Endothelial cell of umbilical vein (primary cell): ENCODE data around the gene TCTN2. TPM values are rescaled to one million over a fixed set of nuclear protein-coding genes. Genes with fewer than 3 reads are reported as not detected.

Experiments
- BruUV-seq: library from RNA; stranded (reverse); fragments of 400-500 nt; replicated peaks from 2 replicates; lab custom pipeline; 2021; lab: Mats Ljungman, UMichigan
- CTCF ChIA-PET: fragments of 300-600, 350-600 bp; sonication (Branson Sonifier 250); formaldehyde crosslinking; loops from one replicate; lab custom pipeline; 2021; ENCODE audit warnings: antibody characterized with exemption, inconsistent platforms; lab: Charles Lee
- POLR2A ChIA-PET: fragments of 300-600, 350-600 bp; sonication (Branson Sonifier 250); formaldehyde crosslinking; loops from one replicate; lab custom pipeline; 2021; ENCODE audit warnings: antibody characterized with exemption, inconsistent platforms; lab: Charles Lee
- DNase-seq: peaks from one replicate; pipeline ENCODE4 v3.0.0-alpha.2; 2011; ENCODE audit warnings: low read depth, low spot score
- FAIRE-seq: peaks from 2 replicates; lab custom pipeline; 2011; peaks lifted over from hg19 to GRCh38; lab: Jason Lieb, UNC
- H2AFZ ChIP-seq: 2 replicates; pipeline ENCODE4 v1.6.0; 2012; ENCODE audit warnings: low read depth, low read length, control low read depth, inconsistent platforms
- H3K27ac ChIP-seq: 2 replicates; pipeline ENCODE4 v1.5.1; 2011; ENCODE audit warnings: low read depth, mild to moderate bottlenecking, control low read depth, low read length, moderate library complexity; ENCODE audit not compliant: insufficient read depth
- H3K27me3 ChIP-seq, 2 experiments: 2 replicates each; pipeline versions ENCODE4 v1.6.0 to v1.6.1; 2011; ENCODE audit warnings: low read length in 2 of 2, mixed read lengths in 1 of 2; ENCODE audit not compliant: control insufficient read depth in 2 of 2, insufficient read depth in 2 of 2
- H3K36me3 ChIP-seq, 2 experiments: 2 replicates in 1 of 2; 3 replicates in 1 of 2; pipeline ENCODE4 v1.5.1; 2011; ENCODE audit warnings: low read length in 2 of 2, mild to moderate bottlenecking in 1 of 2, moderate library complexity in 1 of 2; ENCODE audit not compliant: control insufficient read depth in 2 of 2, insufficient read depth in 2 of 2; ENCODE audit errors: extremely low read depth in 1 of 2
- H3K4me1 ChIP-seq: 3 replicates; pipeline ENCODE4 v1.5.1; 2011; ENCODE audit warnings: mild to moderate bottlenecking, low read length; ENCODE audit not compliant: control insufficient read depth, insufficient read depth; ENCODE audit errors: extremely low read depth
- H3K4me2 ChIP-seq: 2 replicates; pipeline ENCODE4 v1.6.1; 2011; ENCODE audit warnings: low read length, control low read depth, mixed read lengths; ENCODE audit not compliant: insufficient read depth
- H3K4me3 ChIP-seq, 3 experiments: fragments of 200-600 bp in 1 of 3; sonication (generic), shearing (Covaris generic) in 1 of 3; replicated peaks in 1 of 3; 2 replicates each; pipeline ENCODE4 v1.5.1; 2011 to 2016; ENCODE audit warnings: control low read depth in 3 of 3, low read length in 3 of 3, mild to moderate bottlenecking in 2 of 3, inconsistent platforms in 1 of 3, low read depth in 1 of 3, moderate library complexity in 1 of 3; ENCODE audit not compliant: insufficient read depth in 1 of 3
- H3K79me2 ChIP-seq: 2 replicates; pipeline ENCODE4 v1.6.0; 2012; ENCODE audit warnings: low read length, inconsistent platforms; ENCODE audit not compliant: control insufficient read depth, insufficient read depth
- H3K9ac ChIP-seq: replicated peaks from 2 replicates; pipeline ENCODE3; 2011; ENCODE audit warnings: low read length, control low read depth; ENCODE audit not compliant: insufficient read depth; ENCODE audit errors: extremely low read depth
- H3K9me1 ChIP-seq: replicated peaks from 3 replicates; pipeline ENCODE4 v1.6.0; 2011; ENCODE audit warnings: mild to moderate bottlenecking, low read length; ENCODE audit not compliant: control insufficient read depth, insufficient read depth; ENCODE audit errors: extremely low read depth
- H3K9me3 ChIP-seq: replicated peaks from 2 replicates; pipeline ENCODE4 v1.5.1; 2012; ENCODE audit warnings: low read length, inconsistent platforms; ENCODE audit not compliant: control insufficient read depth, insufficient read depth
- H4K20me1 ChIP-seq: replicated peaks from 2 replicates; pipeline ENCODE3; 2011; ENCODE audit warnings: mild to moderate bottlenecking, low read length; ENCODE audit not compliant: control insufficient read depth, insufficient read depth; ENCODE audit errors: extremely low read depth
- EZH2 ChIP-seq: IDR thresholded peaks from 2 replicates; pipeline ENCODE4 v1.6.1; 2012; ENCODE audit warnings: borderline replicate concordance, low read depth, mild to moderate bottlenecking, moderate library complexity, low read length, inconsistent platforms; ENCODE audit not compliant: severe bottlenecking
- FOS ChIP-seq: IDR thresholded peaks from 2 replicates; pipeline ENCODE4 v1.6.1; 2011; ENCODE audit warnings: mild to moderate bottlenecking, low read length, moderate library complexity, borderline replicate concordance; ENCODE audit not compliant: insufficient read depth
- GATA2 ChIP-seq: IDR thresholded peaks from 2 replicates; pipeline ENCODE4 v1.7.0; 2011; ENCODE audit warnings: low read depth, mild to moderate bottlenecking, moderate library complexity, mixed read lengths, low read length; ENCODE audit not compliant: insufficient read length, insufficient read depth
- JUN ChIP-seq: IDR thresholded peaks from 2 replicates; pipeline ENCODE4 v1.6.1; 2011; ENCODE audit warnings: borderline replicate concordance, low read depth; ENCODE audit not compliant: insufficient read length, insufficient read depth
- MYC ChIP-seq: IDR thresholded peaks from one replicate; pipeline ENCODE4 v1.6.1; 2011; ENCODE audit warnings: mild to moderate bottlenecking, low read depth, low read length
- POLR2A ChIP-seq: IDR thresholded peaks from 2 replicates; pipeline ENCODE4 v1.6.1; 2012; ENCODE audit warnings: low read depth, mild to moderate bottlenecking, control low read depth, low read length
- POLR2AphosphoS5 ChIP-seq: IDR thresholded peaks from 2 replicates; pipeline ENCODE4 v1.6.1; 2012; ENCODE audit warnings: low read depth, mild to moderate bottlenecking, control low read depth, low read length, moderate library complexity; ENCODE audit not compliant: insufficient read depth
- dilution Hi-C: fragments of 300-500 bp; cut with MboI; formaldehyde crosslinking; loops from one replicate; pipeline ENCODE4 v1.15.0; 2019; ENCODE audit warnings: low sequenced_read_pairs; ENCODE audit not compliant: extremely low pct_ligation_motif_present
- intact Hi-C: fragments of 100-400 bp; cut with micrococcal nuclease; formaldehyde crosslinking; loops from one replicate; pipeline ENCODE4 v1.10.0; 2022
- polyA plus RNA-seq, 4 experiments: library from polyadenylated mRNA; depleted of rRNA in 3 of 4; stranded (reverse) in 3 of 4; unstranded in 1 of 4; fragments of >200 nt; gene quantifications; 2 replicates each; pipeline versions ENCODE4 v1.2.1 to v1.2.3, GENCODE V29; 2011 to 2012; ENCODE audit warnings: missing spikeins in 1 of 4
- total RNA-seq: library from RNA; stranded (reverse); gene quantifications from 2 replicates; pipeline ENCODE4 v1.2.3, GENCODE V29; 2021
- TF ChIP-seq, protein P1 (sequence below), 2 donors: IDR thresholded peaks; 1 replicate in 1 of 2; 2 replicates in 1 of 2; pipeline ENCODE4 v1.5.1; 2011; ENCODE audit warnings: low read length in 2 of 2, mild to moderate bottlenecking in 2 of 2, moderate library complexity in 2 of 2, control low read depth in 1 of 2, inconsistent platforms in 1 of 2, low read depth in 1 of 2; ENCODE audit not compliant: insufficient read depth in 1 of 2; ENCODE audit errors: extremely low read depth in 1 of 2
- TF ChIP-seq, protein P2 (sequence below): IDR thresholded peaks from 2 replicates; pipeline ENCODE4 v1.6.1; 2011; ENCODE audit not compliant: insufficient read depth, insufficient read length

TCTN2 gene
- total and polyA plus RNA-seq, 2 donors (not counting 3 experiments of a cell fraction or from before 2014, with no cell fraction given), result 11.2 to 16.7 TPM

DNA sequence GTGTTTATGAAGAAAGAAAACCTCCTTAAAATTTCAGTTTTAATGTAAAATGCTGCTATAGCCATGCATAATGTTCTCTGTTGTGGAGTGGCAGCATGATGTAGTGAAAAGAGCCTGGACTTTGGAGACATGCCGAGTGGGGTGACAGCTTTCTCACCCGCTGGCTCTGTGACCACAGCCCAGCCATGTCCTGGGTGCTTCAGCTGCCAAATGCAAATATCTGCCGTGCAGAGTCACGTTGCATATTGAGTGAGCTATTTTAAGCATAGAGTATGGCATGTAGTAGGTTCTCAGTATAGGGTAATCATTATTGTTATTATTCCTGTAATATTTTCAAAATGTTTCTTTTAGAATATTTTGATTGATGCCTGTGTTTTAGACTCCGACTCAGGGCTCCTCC is 15.5 kb upstream of the TCTN2 start:
- Histone ChIP-seq H3K79me2 (no peaks in the 10 kb centered on the region), H3K4me1 (no peaks in the 10 kb centered on the region), H3K9ac (no peak overlapping the region), H2AFZ (no peak overlapping the region), H3K27ac (no peak overlapping the region), H3K9me1 (no peaks in the 10 kb centered on the region), H4K20me1 (no peaks in the 10 kb centered on the region), H3K27me3 (no peaks in the 10 kb centered on the region), H3K4me3 (no peak overlapping the region), H3K4me2 (no peak overlapping the region), H3K9me3 (no peaks in the 10 kb centered on the region), H3K36me3 (peaks cover 6 to 10% of the 10 kb centered on the region in 2 experiments)
- DNase-seq, result no peak
- intact Hi-C loops (no loop called here), dilution Hi-C loops (no loop called here)
- BruUV-seq, result no TSS peak
- no peak for FAIRE-seq
- TF ChIP-seq POLR2A (no peak), MYC (no peak)
- CTCF ChIA-PET, result no interaction called here
- POLR2A ChIA-PET, result no interaction called here

DNA sequence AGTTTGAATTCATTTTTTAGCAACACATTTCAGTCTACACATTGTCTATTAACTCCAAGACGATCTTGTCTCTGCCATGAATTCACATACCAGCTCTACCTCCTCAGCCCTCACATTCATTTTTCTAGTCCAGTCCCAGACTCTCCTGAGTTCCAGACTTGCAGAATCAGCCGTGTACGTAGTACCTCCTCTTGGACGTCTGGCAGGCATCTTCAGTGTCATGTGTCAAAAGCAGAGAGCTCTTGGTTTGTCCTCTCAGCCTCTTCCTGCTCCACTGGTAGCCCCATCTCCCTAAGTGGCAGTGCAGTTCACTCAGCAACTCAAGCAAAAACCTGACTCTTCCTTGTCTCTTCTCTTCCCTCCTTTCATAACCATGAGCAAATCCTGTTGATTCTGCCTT is 14.5 kb upstream of the TCTN2 start:
- ChIA-PET CTCF (interaction anchor here (0.6 to 1.5 kb wide), 3 partner anchors 12 to 998 kb away, joined by 3 to 5 read pairs (median 4); partner anchors contain the start of gene TCTN2), POLR2A (no interaction called here)
- Histone ChIP-seq H3K27ac (no peak overlapping the region), H3K4me3 (no peak overlapping the region), H3K4me2 (no peak overlapping the region), H3K9me1 (no peaks in the 10 kb centered on the region), H4K20me1 (no peaks in the 10 kb centered on the region), H3K9me3 (no peaks in the 10 kb centered on the region), H3K9ac (no peak overlapping the region), H3K27me3 (no peaks in the 10 kb centered on the region), H3K79me2 (no peaks in the 10 kb centered on the region), H3K36me3 (peaks cover 4 to 10% of the 10 kb centered on the region in 2 experiments), H3K4me1 (no peaks in the 10 kb centered on the region), H2AFZ (no peak overlapping the region)
- dilution Hi-C loops (no loop called here), intact Hi-C loops (no loop called here)
- no TSS peak for BruUV-seq
- TF ChIP-seq EZH2 (no peak), POLR2AphosphoS5 (no peak), JUN (no peak), MYC (no peak), GATA2 (no peak), FOS (no peak), POLR2A (no peak)
- TF ChIP-seq, protein P1, sequence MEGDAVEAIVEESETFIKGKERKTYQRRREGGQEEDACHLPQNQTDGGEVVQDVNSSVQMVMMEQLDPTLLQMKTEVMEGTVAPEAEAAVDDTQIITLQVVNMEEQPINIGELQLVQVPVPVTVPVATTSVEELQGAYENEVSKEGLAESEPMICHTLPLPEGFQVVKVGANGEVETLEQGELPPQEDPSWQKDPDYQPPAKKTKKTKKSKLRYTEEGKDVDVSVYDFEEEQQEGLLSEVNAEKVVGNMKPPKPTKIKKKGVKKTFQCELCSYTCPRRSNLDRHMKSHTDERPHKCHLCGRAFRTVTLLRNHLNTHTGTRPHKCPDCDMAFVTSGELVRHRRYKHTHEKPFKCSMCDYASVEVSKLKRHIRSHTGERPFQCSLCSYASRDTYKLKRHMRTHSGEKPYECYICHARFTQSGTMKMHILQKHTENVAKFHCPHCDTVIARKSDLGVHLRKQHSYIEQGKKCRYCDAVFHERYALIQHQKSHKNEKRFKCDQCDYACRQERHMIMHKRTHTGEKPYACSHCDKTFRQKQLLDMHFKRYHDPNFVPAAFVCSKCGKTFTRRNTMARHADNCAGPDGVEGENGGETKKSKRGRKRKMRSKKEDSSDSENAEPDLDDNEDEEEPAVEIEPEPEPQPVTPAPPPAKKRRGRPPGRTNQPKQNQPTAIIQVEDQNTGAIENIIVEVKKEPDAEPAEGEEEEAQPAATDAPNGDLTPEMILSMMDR (IDR thresholded peaks at IDR 0.05; ENCODE audit: extremely low read depth in 1 of 2, insufficient read depth in 1 of 2, low read depth in 1 of 2, low read length in 2 of 2), result no peak
- TF ChIP-seq, protein P2, sequence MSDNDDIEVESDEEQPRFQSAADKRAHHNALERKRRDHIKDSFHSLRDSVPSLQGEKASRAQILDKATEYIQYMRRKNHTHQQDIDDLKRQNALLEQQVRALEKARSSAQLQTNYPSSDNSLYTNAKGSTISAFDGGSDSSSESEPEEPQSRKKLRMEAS, result no peak
- FAIRE-seq, result no peak
- DNase-seq, result no peak
